Dedifferentiated amniotic fluid mesenchymal stem cell (primary cell): ENCODE data around the gene NPTN.
A peak's percentile ranks its signal among the peaks of the same experiment; 100 is the strongest.

Experiments used
- DNase-seq: peaks from one replicate; pipeline ENCODE4 v3.0.0-alpha.2; 2016; ENCODE audit errors: extremely low spot score

The NPTN gene

DNA sequence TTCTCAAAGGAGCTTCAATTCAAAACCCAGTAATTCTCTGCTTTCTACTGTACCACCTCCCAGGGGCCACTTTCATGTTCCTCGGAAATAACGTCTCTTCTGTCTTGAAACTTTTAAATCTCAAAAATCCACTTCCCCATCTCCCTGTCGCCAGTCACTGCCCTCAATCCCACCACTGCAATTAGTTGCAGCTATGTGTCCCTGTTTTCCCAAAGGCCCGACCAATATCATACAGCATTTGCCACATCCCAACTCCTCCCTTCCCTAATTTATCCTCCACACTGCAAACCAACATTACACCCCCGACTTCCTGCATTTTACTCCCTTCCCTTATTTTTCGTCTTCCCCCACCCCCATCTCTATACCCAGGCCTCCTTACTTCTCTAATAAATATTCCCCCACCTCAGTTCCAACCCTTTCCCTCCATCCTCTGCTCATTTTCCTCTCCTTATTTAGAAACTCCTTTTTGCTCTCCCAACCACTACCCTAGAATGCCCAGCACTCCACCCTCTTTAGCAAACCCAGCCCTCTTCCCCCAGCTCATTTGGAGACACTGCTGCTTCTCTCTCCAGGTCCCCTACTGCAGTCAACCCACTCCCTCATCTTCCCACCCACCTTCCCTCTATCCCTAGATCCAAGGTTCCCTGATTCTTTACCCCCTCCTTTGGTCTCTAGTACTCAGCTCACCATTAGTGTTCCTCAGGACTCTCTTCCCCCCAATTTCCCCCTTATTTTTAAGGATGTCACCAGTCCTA, 1.1 kb downstream of the NPTN start:
- peak; percentile 66 for DNase-seq

DNA sequence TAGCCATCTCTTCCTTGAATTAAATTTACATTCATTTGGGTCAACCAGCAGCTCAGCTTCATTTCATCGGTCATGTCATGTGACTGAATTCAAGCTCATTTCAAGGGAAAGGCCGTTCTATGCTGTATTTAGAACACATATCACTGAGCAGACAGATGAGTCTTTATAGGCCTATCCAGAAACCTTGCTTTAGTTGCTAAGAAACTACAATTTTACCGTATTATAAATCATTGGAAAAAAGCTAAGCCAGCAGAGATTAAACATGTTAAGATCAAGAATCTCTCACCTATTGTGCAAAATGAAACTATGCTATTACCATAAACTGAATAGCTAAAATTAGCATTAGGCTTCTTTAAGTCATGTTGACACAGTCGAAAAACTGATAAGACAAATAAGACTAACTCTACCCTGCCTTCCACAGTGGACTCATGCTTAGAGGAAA, 2.2 kb downstream of the NPTN start:
- no peak for DNase-seq

DNA sequence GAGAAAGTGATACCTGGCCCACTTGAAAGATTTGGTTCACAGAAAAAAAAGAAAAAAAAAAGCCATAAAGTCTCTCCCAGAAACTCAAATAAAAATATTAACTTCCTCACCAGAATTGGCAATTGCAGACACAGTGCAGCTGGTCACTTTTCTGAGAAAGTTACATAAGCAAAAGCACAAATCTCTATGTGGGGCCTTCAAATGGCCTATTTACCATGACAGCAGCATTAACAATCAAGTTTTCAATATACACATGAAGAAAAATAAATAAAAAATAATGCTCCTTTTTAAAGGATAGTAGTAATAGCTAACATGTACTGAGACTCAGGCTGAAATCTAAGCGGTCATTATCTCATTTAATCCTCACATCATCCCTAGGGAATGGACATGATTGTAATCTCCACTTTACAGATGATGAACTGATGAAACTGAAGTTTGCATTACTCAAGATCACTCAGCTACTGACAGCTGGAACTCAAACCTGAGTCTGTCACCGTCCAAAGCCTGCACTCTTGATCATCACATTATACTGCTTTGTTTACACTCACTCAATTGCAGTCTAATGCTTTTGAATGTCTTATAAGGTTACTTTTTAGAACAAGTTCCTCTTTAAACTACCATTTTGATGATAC, 3.3 kb downstream of the NPTN start:
- DNase-seq = no peak

DNA sequence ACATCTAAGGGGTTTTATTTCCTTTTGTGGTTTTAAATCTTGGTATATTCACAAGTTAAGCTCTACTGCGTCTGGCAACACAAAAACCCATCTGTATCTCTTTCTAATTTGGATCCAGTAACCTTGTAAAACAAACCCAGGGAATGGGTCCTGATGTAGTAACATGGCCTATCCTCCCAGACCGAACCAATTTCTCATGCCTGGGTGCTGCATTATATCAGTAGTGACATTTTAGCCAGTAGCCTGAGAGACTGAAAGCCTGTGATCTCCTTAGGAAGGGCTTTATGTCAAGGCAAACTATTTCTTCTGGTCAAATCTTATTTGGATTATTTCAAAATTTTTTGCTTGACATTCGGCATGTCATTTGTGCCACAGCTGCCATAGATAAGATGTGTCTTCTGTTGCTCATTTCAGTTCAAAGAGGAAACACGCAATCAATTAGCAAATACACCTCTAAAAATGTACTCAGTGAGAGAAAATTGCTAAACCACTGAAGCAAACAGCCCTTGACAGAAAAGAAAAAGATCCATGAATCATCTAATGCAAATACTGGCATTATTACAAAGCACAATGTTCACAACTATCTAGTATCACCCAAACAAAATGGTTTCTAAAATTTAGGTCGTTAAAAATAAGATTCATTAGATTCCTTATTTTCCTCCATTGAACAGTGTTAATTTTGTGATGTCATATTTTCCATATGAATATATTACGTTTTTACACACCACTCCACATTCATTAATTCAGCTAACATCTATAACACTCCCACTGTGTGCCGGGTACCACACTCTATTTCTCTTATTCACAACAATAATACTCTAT, 4.0 kb downstream of the NPTN start:
- DNase-seq = no peak

DNA sequence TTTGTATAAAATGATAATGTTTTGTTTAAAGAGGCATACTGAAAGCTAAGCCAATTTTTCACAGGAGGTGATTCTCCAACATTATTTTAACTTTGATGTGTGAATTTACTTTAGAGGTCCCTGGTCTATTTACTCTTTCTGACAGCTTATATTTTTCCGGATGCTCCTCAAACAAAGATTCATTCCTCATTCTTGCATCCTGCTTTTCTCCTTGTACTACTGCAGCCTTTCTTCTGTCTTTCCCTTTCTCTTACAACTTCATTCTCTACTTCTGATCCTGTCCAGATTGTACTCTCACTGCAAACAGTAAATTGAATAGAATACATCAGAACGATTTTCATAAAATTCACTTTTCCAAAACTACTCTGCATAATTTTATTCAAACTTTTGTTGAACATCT, 5.1 kb downstream of the NPTN start:
- DNase-seq = no peak

DNA sequence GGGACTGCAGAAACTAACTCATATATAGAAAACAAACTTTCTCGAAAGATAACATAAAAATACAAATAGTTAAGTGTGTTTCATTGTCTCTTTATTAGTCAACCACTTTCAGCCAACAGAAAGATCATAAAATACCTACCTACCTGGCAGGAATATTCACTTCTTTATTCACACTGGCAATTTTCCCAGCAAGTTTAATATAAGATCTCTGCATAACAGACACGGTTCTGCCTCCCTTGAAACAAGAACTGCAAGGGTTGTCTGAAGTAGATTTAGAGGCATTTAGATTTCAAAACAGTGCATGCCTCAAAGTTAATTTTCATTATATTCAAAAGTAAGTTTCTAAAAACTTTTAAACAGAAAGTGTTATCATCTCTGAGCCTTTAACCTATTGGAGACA, 7.1 kb downstream of the NPTN start:
- no peak for DNase-seq

DNA sequence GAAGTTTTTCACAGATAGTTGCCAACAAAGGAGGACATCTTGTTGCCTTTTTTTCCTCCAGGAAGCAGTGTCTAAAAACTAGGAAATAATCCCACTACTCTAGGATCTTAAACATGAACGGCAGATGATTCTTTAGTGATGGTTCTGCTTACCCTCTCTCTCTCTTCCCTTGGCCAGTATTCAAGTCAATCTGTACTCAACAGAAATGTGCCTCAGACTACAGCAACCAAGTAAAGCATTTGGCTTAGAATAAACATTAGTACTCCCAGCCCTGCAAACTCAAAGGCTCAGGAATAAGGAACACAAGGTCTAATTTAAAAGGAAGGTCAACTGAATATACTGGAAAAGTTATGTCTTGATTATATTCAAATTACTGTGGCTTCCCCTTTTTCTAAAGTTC, 8.7 kb downstream of the NPTN start:
- DNase-seq = no peak

DNA sequence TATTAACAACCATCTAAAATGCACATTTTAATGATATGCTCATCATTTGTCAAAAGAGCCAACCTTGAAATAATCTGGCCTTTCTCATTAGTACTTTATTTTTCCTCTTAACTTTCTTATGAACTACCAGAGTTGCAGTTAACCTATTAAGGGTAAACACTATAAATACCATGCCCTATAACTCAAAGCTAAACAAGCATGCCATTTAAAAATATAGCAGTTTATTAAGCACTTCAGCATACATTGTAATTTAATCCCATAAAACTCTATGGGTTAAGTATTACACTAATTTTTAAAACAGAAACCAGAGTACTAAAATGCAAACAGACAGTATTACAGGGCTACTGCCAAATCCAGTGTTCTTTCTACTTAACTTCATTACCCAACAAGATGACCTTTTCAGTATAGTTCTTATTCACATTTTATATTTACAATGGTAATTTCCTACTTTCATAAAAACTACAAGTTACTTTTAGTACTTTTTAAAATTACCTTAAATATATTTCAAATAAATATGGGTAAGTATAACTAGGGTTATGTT, 11.8 kb downstream of the NPTN start:
- no peak for DNase-seq

DNA sequence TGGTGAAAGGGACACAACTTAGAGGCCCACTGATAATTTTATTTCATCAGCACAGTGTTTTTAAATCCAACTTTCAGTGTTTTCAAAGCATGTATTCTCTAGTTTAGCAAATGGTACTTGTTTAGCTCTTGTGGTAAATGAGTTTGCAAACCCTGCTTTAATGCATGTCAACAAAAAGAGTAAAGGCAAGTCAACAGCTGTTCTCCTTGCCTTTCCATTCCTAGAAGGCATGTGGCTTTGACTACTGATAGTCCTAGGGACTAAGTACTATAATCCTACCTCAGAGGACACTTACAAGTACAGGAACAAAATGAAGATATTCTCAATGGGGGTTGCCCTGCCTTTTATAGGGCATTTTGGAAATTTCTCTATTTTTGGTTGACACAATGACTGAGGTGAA, 13.1 kb downstream of the NPTN start:
- no peak for DNase-seq

DNA sequence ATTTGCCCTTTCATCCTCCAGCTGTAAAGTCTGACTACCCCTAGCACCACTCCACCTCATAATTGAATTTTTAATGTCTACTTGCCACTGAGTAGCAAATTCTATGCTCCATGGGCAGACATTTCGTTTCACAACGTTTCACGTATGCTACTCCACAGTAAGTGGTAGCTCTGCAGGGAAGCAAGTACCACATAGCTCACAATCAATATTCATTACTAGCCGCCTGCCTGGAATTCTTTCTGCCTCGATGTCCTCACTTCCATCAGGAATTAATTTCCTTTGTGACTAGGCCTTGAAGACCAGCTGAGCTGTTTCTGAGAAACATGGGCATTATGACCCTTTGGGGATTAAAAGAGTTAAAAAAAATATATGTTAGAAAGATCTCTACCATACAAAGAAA, 15.3 kb downstream of the NPTN start:
- DNase-seq = no peak

DNA sequence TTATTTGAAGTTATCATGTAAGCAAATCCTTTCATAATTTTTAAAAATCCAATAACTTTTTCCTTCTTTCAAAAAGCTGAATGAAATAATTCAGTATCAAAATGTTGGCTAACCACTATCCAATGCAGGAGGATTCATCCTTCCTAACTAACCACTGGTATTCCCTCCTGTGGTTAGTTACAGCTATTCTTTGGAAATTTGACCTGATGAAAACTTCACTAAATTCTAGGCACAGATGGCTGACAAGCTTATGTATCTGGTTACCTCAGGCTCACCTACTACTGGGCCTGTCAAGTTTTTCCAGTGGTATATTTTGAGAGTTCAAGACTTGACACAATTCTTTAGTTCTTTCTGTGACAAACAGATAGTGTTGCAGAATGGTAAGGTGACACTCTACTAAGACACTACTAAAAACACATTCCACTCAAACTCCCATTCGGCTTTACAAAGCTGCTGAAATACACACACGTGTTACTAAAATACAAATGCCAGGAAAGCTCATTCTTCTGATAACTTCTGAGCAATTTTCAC, 15.8 kb downstream of the NPTN start:
- no peak for DNase-seq

DNA sequence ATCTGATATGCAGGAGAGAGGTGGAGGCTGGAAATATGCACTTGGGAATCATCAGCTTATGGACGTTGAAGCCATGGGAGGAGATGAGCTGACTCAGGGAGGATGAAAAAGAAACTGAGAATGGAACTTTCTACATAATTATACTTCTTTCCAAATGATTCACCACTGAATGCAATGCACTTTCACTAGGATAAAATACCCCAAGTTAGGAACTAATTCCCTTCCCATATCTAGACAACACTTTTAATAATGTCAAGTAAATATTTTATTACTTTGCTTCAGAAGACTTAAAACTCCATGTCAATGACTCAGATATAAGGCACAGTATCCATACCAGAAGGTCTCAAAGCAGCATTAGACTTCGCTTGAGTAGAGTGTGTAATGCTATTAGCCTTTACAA, 24.2 kb downstream of the NPTN start:
- DNase-seq = peak; percentile 63

DNA sequence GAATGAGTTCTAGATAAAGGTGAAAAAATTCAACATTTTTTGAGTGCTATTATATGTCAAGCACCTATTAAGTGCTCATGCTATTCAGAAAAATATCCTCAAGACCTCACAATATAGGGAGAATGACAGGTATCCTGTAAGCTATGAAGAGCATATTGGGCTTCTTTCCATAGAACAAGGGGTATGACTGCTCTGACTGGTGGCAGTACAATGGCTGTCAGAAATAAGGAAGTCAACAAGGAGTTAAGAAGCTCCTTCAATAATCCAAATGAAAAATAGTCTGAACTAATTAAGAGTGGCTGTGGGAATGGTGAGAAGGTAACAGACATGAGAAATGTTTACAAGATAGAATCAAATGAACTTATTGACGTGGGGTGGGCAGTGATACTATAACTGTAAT, 24.7 kb downstream of the NPTN start:
- DNase-seq = no peak

DNA sequence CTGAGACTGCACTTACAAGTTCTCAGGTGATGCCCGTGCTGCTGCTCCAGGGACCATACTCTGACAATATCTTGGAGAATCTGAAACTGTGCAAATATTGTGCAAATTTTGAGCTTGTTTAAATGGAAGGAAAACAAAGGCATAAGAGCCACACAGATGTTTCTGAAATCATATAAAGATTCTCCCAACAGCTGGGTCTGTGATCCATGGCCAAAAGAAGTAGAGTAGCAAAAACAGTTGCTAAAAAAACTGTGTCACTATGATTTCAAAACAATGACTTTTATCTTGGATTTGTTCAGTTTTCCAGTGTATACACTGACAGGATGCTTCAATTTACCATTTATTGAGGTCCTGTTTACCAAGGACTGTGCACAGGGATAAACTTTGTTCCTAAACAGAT, 25.3 kb downstream of the NPTN start:
- no peak for DNase-seq

DNA sequence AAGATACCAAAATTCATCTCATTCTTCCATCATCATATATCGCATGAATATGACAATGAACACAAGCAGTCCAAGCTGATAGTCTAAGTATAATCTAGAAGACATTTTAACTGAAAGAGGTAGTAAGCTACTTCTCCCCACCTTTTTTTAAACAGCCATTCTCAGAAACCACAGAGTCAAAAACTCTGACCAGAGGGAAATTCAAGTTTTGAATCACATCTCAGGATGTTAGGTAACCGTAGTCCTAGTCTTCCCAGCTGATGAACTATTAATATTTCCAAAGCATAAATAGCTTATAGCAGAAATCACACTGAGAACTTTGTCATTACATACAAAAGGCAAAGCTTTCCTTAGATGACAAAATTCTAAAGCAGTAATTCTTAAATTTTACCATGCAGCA, 25.8 kb downstream of the NPTN start:
- DNase-seq = no peak

DNA sequence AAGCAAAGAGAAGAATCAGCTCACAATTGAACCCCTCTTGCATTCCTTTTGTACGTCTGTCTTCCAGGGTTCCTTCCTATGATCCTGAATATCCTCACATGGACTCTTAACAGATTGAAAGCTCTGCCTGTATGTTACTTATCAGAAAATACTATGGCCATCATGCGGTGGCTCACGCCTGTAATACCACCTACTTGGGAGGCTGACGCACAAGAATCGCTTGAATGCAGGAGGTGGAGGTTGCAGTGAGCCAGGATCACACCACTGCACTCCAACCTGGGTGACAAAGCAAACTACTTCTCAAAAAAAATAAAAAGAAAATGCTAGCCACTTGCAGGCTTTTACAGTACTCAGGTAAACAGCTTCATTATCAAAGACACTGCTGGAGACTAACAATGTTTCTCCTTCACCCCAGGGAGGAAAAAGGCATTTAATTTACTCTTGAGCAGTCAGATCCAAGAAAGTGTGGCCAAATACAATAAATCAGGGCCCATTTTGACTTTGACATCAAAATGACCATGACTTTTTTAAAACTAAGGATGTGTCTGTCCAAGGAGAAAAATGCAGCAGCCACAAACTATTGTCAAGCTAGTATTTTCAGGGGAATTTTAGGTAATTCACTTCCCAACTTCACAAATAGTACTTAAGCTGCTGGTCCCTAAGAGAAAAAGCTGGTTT, 27.3 kb downstream of the NPTN start:
- no peak for DNase-seq

DNA sequence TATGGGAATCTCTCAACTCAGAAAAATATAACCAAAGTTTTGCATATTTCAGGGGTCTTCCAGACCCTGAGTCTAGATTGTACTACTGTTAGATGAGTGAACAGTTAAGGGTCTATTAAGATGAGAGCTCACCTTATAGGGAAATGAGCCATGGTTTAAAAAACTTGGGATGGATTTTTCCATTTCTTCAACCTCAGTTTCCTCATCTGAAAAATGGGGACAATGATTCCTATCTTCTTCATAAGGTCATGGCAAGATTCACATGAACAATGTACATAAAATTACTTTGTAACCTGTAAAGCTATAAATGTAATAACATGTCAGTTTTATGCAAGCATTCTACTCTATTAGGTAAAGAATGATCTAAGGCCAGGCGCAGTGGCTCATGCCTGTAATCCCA, 28.7 kb downstream of the NPTN start:
- DNase-seq = no peak

DNA sequence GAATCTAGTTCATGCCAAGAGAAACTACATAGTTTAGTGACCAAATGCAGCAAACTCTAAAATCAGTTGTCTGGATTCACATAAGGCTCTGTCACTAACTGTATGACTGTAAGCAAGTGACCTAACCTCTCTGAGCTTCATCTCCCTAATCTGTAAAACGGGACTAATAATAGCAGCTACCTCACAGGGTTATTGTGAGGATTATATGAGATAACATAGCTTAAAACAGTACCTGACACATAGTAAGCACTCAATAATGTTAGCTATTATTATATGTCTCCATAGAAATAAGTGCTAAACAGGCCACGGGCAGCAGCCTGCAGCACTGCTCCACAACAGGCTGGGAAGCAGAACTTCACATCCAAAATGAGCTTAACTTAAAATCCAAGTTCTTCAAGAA, 30.2 kb downstream of the NPTN start:
- DNase-seq = no peak

DNA sequence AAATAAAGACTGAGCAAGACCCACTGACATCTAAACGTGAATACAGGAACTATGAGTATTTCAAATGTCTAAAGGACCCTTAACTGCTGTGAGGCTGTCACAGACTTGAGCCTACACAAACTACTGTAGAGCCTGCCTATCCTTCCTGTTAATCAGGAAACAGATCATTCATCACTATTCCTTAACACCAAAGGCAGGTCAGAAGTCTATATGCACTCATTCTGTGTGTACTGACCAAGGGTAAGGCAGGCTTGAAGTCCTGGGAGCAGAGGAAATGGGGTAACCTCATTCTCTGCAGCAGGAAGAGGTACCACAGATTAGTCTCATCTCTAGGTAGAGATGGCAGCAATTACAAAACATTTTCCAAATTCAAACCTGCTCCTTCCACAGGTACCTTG, 30.7 kb downstream of the NPTN start:
- DNase-seq = no peak

DNA sequence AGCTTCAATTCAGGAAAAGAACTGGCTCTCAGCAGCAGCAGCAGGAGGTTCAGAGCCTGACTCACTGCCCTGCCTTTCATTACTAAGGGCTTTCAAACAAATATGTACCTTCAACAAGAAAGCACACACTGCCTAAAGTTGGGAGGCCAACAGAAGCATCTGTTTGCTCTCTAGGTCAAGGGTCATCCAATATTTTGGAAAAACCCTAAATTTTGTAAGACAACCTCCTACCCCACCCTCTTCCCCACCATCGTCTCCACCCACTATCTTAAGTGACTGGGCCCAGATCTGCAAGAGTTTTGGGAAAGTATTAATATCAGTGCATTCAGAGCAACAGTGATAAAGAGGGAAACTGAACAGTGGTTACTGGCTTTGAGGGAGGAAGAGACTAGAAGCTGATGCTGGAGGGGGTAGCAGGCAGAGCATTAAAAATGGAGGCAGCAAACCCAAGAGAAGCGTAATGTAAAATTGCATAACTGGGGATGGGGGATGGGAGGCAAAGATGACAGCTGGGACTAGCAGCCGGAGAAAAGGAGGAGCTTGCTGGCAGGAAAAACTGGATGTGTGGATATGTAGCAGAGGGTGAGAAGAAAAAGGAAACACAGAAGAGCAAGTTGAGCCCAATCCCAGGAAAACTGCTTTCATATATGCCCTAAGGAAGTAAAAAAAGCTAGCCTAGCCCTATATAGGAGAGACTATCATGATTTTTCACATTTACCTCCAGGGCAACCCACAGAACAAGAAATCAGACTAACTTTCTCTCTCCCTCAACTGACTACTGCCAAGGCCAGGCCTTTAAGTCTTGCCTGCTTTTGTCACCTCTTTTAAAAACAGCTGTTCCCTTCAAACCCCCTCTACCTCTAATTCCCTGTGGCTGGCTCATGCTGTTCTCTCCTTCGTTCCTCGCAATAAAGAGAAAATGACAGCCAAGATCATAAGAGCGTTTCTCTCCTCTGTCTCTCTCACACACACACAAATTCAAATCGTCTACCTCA, 31.4 kb downstream of the NPTN start:
- DNase-seq = no peak
